AG09309 (cell line): ENCODE measurements around the gene FCRL2.

Source experiments
- DNase-seq: peaks from one replicate; pipeline ENCODE4 v3.0.0-alpha.2; 2010; ENCODE audit warnings: low read depth
- H3K4me3 ChIP-seq: 2 replicates; pipeline ENCODE4 v1.5.1; 2011; ENCODE audit warnings: mild to moderate bottlenecking, low read depth, low read length, moderate library complexity; ENCODE audit not compliant: control insufficient read depth
- TF ChIP-seq, protein P1 (sequence below): IDR thresholded peaks from 2 replicates; pipeline ENCODE4 v1.5.1; 2011; ENCODE audit warnings: mild to moderate bottlenecking, low read depth, low read length, inconsistent platforms; ENCODE audit not compliant: insufficient read depth, control insufficient read depth; ENCODE audit errors: missing control alignments

The FCRL2 gene

GRCh38 chr1:157775101-157775870 lies 1.6 kb downstream of the FCRL2 start:
- no peak for DNase-seq
- H3K4me3 ChIP-seq, result no peak overlapping the region
- TF ChIP-seq, protein P1, sequence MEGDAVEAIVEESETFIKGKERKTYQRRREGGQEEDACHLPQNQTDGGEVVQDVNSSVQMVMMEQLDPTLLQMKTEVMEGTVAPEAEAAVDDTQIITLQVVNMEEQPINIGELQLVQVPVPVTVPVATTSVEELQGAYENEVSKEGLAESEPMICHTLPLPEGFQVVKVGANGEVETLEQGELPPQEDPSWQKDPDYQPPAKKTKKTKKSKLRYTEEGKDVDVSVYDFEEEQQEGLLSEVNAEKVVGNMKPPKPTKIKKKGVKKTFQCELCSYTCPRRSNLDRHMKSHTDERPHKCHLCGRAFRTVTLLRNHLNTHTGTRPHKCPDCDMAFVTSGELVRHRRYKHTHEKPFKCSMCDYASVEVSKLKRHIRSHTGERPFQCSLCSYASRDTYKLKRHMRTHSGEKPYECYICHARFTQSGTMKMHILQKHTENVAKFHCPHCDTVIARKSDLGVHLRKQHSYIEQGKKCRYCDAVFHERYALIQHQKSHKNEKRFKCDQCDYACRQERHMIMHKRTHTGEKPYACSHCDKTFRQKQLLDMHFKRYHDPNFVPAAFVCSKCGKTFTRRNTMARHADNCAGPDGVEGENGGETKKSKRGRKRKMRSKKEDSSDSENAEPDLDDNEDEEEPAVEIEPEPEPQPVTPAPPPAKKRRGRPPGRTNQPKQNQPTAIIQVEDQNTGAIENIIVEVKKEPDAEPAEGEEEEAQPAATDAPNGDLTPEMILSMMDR, result no peak

GRCh38 chr1:157774412-157774811 lies 2.5 kb downstream of the FCRL2 start:
- TF ChIP-seq, protein P1, result no peak
- no peak overlapping the region for H3K4me3 ChIP-seq
- DNase-seq, result no peak

DNA sequence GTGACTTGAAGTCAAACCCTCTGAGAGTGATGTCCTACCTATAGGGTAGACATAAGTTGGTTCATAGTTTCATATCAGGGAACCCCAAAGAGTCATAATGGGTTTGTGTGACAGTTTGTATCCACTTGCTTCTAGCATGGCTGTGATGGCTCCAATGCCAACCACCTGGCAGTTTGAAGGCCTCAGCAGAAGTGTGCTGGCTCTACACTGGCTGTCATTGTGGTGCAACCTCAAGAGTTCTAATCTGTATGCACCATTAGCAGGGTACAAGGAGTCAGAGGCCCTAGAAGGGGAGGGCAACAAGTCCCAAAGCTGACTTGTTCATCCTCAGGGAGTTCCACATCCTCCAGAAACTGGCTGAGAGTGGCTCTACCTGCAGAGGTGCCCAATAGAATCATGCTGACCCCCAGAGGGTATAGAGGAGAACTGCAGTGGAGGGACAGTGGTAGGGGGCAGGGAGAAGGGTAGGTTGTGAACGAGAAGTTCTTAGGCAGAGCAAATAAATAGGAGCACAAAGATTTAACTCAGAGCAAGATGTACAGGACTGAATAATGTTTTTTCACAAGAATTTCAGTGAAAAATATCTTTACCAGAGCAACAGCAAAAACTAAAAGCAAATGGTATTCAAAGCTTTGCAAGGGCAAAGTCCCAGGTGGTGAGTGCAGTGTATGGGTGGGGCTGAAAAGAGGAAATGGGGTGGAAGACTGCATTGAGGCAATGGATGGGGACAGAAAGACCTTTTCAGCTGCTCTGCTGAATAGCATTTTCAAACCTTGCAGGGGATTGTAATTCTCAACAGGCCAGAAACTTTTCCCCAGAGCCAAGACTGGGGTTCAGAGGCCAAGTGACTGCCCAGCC lies 3.2 kb downstream of the FCRL2 start:
- TF ChIP-seq, protein P1, result no peak
- no peak overlapping the region for H3K4me3 ChIP-seq
- no peak for DNase-seq

- TF ChIP-seq, protein P1, result no peak
- H3K4me3 ChIP-seq, result no peak overlapping the region
- no peak for DNase-seq
Observed at GRCh38 chr1:157771661-157772425, 5.1 kb downstream of the FCRL2 start.

- TF ChIP-seq, protein P1, result peak; percentile 2
- no peak overlapping the region for H3K4me3 ChIP-seq
- DNase-seq, result no peak
Observed at GRCh38 chr1:157770442-157771043, 6.4 kb downstream of the FCRL2 start.

- TF ChIP-seq, protein P1, result no peak
- no peak overlapping the region for H3K4me3 ChIP-seq
- no peak for DNase-seq
Observed at GRCh38 chr1:157766792-157767191, 10.1 kb downstream of the FCRL2 start.
